Frontal cortex (tissue), 4 donors: Measurements from ENCODE around the gene RBM39. TPM values are rescaled to one million over a fixed set of nuclear protein-coding genes. Genes with fewer than 3 reads are reported as not detected.
"Not testable (repeated sequence)": the region's sequence is repeated elsewhere in the genome, so short reads cannot be mapped to it uniquely, and the experiment has no call there.

Experiments
- DNase-seq, 2 donors: peaks; one replicate each; pipeline ENCODE4 v3.0.0; 2012; ENCODE audit warnings: low spot score in 2 of 2
- FAIRE-seq: peaks from 2 replicates; lab custom pipeline; 2012; peaks lifted over from hg19 to GRCh38; lab: Jason Lieb, UNC
- total RNA-seq: library from RNA; depleted of rRNA; stranded (reverse); fragments of >200 nt; gene quantifications from one replicate; pipeline ENCODE4 v1.2.3, GENCODE V29; 2014
- donor health status: control.
- donor health status: control.
- donor health status: control.

The RBM39 gene
- total RNA-seq, 1 donor from 2014 or later = 450 TPM

DNA sequence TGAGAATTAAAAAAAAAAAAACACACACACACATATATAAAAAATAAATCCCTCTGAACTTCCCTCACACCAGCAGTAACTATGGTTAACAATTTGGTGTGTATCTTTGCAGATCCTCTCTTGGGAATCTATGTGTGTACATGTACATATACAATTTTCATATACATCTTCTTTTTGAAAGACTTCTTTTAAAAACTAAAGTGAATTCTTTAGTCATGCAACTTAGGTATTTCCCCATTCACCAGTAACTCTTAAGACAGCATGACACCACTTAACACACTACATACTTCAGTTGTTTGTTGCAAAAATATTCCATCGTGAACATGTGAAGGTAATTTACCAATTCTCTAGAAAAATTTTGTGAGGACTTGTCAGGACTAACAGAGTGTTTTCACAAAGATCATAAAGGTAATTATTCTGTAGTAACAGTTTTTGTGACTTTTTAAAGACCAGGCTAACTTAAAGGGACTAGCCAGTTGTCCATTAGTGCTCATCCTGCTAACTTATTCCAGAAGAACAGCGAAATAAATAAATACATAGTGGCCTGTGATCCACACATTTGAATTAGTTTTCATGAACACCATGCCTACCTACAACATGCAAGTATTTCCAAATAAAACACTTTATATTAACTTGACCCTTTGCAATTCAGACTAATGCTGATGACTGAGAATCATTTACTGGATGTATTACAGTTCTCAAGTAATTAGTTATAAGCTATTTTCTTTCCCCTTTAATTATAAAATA is 12.1 kb downstream of the RBM39 start:
- DNase-seq = no peak
- no peak for FAIRE-seq

DNA sequence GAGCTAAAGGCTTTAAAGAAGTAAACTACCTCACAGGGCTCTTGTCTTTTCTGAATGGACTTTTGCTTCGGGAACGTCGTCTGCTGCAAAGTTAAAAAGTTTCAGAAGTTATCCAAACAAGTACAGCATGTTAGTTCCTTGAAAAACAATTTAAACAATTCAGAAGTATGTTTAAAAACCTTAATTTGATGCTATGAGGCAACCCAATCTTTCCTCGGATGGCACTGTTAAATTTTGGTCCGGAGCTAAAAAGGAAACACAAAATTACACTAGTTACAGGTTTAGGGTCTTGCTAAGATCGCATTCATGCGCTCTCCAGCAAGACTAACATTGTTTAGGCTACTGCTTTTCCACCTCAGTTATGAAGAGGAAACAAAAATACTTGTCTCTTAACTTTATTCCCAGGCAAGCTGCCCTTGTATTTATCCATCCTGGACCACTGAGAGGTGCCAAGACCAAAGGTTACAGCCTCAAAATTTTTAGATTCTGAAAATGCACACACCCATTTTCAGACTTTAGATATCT is 12.7 kb downstream of the RBM39 start:
- no peak for DNase-seq
- no peak for FAIRE-seq

DNA sequence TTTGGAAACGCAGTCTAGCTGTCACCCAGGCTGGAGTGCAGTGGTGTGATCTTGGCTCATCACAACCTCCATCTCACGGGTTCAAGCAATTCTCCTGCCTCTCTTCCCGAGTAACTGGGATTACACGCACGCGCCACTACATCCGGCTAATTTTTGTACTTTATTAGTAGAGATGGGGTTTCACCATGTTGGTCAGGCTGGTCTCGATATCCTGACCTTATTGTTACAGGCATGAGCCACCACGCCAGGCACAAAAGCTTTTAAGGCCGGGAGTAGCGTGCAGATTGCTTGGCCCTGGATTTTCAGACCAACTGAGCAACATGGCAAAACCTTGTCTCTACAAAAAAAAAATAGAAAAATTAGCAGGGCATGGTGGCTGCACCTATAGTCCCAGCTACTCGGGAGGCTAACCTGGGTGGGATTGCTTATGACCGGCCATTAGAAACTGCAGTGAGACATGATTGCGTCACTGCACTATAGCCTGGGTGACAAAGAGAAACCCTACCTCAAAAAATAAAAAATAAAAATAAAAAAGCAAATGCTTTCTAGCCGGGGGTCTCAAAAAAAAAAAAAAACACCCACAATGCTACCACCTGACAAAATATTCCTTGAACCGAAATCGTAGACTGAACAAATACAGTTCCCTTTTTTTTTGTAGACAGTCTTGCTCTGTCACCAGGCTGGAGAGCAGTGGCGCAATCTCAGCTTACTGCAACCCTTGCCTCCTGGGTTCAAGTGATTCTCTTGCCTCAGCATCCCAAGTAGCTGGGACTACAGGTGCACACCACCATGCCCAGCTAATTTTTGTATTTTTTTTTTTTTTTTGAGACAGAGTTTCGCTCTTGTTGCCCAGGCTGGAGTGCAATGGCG is 15.0 kb downstream of the RBM39 start:
- FAIRE-seq (no peak), DNase-seq (no peak)

DNA sequence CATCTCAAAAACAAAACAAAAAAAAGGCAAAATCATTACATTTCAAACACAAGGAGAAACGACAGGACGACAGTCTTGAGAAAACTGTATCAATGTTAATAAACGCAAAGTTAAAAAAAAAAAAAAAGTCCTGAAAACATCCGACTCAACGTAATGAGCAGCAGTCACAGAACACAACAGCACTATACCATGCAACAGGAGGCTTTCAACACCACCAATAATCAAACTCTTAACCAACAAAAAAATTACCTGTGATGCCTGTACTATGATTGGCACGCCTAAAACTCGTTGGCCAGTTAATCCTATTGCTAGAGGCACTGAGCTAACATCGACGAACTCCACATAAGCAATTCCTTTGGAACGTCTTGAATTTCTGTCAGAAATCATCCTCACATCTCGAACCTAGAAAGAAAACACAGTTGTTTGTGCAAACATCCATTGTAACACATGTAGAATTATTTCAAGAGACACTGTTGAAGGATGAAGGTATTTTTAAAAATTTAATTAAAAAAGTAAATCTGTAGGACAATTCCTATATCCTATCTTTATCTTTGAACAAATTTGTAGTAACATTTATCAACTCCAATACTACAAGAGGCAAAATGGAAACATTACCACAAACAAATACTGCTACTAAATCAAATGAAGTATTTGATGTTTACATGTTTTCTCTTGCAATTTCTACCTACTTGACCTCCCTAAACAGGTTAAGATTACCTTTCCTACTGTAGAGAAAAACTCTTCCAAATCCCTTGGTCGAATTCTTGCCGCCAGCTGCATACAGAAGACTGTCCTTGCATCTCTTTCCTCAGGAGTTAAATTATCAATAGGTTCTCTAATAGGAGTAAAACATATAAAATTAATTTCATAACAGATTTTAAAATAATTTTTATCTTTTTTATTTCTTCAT is 17.5 kb downstream of the RBM39 start:
- FAIRE-seq (no peak), DNase-seq (no peak)

DNA sequence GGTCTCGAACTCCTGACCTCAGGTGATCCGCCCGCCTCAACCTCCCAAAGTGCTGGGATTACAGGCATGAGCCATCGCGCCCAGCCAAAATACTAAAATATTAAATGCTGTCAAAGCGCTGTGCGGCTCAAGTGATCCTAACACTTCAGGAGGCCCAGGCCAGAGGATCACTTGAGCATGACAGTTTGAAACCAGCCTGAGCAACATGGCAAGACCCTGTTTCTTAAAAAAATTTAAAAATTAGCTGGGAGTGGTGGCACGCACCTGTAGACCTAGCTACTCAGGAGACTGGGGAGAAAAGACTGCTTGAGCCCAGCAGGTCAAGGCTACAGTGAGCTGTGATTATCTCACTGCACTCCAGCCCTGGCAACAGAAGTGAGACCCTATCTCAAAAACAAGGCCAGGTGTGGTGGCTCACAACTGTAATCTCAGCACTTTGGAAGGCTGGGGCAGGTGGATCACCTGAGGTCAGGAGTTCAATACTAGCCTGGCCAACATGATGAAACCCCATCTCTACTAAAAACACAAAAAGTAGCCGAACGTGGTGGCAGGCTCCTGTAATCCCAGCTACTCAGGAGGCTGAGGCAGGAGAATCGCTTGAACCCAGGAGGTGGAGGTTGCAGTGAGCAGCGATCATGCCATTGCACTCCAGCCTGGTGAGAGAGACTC is 18.3 kb downstream of the RBM39 start:
- not testable (repeated sequence) for DNase-seq, FAIRE-seq

DNA sequence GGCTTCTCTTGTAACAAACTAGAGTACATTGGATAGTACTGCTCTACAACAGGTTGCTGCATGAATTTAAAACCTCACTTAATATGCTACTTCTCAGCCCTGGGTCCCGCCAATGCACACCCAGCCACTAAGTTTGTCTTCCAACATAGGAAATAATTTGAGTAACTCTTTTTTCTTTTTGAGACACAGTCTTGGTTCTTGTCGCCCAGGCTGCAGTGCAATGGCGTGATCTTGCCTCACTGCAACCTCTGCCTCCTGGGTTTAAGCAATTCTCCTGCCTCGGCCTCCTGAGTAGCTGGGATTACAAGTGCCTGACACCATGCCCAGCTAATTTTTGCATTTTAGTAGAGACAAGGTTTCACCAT is 18.8 kb downstream of the RBM39 start:
- FAIRE-seq, DNase-seq: not testable (repeated sequence)

DNA sequence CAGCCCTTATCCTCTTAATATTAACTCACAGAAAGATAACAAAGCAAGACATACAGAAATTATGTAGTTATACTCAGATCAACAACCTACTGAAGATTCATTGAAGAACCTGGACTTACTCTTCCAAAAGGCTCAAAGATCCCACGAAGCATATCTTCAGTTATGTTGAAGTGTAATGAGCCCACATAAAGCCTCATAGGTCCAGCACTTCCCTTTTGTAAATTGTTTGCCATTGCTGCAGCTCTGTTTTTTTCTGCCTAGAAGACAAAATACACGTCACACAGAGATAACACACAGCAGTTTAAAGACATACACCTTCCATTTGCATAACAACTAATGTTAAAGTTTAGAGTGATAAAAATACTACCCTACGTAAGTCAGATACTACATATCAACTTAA is 20.4 kb downstream of the RBM39 start:
- DNase-seq = no peak
- no peak for FAIRE-seq

DNA sequence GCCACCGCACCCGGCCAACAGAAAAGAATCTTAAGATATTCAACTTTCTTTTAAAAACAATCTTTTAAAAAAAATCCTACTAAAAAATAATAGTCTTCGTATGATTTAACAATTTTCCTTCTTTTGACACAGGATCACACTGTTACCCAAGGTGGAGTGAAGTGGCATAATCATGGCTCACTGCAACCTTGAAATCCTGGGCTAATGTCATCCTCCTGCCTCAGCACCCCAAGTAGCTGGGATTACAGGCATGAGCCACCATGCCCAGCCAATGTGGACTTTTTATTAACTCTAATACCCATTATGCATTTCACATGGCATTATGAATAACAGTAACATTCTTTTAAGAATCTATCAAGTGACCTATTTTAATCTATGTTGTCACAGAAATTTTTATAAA is 20.8 kb downstream of the RBM39 start:
- DNase-seq = no peak
- no peak for FAIRE-seq

DNA sequence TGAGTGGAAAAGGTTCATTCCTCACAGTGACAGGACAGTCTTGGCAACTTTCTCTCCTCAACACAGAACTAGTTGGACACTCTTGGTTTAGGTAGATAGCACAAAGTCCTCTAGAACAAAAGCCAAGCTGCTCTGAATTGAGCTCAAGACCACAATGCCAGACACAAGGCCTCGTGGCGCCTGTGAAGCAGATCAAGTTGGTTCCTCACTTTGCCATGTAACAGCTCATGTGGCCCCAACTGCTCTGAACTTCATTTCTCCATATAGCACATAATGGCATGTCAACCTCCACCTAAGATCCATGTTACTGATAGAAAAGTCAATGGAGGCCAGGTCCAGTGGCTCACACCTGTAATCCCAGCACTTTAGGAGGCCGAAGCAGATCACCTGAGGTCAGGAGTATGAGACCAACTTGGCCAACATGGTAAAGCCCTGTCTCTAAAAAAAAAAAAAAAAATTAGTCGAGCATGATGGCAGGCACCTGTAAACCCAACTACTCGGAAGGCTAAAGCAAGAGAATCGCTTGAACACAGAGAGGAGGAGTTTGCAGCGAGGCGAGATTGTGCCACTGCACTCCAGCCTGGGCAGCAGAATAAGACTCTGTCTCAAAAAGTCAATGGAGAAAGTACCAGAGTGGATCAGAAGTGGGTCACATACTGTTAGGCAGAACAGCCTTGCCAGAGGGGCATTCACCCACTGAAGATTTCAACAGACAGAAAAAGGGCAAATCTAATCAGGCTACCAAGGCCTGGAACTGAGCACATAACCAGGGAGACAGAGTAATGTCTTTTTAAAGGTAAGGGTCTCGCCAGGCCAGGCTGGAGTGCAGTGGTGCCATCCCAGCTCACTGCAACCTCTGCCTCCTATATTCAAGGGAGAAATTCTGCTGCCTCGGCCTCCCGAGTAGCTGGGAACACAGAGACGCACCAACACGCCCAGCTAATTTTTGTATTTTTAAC is 21.6 kb downstream of the RBM39 start:
- FAIRE-seq (no peak), DNase-seq (no peak)

DNA sequence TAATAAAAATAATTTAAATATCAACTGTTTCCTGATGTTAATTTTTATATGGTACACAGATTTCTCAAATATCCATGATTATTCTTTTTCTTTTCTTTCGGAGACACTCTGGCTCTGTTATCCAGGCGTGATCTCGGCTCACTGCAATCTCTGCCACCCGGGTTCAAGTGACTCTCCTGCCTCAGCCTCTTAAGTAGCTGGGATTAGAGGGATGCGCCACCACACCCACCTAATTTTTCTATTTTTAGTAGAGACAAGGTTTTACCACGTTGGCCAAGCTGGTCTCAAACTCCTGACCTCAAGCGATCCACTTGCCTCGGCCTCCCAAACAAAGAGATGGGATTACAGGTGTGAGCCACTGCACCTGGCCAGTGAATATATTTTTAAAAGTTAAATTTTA is 22.3 kb downstream of the RBM39 start:
- DNase-seq = no peak
- no peak for FAIRE-seq

DNA sequence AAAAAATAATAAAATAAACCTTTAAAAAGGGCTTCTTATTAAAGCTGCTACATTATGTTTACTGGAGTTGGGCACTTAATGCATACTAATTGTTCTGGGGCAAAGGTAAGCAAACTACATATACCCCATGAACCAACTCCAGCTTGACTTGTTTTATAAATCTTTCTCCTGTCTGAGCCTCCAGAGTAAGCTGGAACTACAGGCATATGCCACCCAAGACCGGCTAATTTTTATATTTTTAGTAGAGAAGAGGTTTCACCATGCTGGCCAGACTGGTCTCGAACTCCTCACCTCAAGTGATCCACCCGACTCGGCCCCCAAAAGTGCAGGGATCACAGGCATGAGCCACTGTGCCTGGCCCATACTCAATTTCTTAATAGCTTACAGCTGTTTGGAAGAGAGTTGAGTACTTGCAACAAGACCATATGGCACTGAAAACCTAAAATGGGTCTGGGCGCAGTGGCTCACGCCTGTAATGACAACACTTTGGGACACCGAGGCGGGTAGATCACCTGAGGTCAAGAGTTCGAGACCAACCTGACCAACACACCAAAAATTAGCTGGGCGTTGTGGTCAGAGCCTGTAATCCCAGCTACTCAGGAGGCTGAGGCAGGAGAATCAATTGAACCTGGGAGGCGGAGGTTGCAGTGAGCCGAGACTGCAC is 23.0 kb downstream of the RBM39 start:
- no peak for FAIRE-seq
- DNase-seq = no peak

DNA sequence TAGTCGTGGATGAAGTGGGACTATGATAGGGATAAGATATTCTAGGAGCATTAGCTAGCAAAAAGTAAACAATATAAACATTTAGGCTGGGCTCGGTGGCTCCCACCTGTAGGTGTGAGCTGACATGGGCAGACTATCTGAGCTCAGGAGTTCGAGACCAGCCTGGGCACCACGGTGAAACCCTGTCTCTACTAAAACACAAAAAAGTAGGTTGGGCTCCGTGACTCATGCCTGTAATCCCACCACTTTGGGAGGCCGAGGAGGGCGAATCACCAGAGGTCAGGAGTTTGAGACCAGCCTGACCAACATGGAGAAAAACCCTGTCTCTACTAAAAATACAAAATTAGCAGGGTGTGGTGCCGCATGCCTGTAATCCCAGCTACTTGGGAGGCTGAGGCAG is 23.7 kb downstream of the RBM39 start:
- FAIRE-seq, DNase-seq: not testable (repeated sequence)

DNA sequence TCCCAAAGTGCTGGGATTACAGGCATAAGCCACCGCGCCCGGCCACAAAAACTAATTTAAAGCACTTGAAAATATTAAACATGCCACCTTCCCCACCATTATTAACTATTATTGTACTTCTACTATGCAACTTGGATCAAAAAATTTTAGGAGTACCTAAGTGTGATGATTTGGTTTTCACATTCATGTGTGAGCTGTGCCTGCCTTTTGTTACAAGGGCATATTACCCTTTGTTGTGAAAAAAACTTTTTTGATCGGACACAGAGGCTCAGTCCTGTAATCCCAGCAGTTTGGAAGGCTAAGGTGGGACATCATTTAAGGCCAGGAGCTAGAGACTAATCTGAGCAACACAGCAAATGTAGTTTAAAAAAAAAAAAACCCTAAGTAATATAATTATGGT is 25.7 kb downstream of the RBM39 start:
- DNase-seq (no peak), FAIRE-seq (no peak)

DNA sequence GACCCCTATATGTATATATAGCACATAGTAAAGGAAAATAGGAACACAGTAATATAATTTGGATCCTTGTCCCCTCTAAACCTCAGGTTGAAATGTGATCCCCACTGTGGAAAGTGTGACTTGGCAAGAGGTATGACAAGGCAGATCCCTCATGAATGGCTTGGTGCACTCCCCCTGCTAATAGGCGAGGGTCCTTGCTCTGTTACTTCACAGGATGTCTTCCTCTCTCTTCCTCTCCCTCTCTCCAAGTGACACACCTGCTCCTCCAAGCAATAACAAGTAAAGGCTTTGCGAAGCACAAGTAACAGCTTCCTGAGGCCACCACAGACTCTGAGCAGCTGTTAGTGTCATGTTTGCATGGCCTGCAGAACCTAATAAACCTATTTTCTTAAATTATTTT is 26.4 kb downstream of the RBM39 start:
- DNase-seq (no peak), FAIRE-seq (no peak)

DNA sequence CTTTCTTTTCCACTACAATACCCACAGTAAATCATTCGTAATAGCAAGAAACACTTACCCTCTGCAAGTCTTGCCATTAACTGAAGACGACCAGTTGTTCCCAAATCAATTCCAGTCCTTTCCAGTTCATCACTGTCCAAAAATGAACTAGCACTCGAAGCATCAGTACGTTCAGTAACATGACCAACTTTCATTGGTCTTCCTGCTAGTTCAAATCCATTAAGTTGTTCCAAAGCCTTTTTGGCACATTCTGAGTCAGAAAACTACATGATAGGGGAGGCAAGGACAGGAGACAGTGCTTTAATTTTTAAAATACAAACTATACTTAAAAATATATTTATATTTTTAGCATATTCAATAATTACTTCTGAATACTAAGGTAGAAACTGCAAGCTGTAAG is 27.9 kb downstream of the RBM39 start:
- DNase-seq (no peak), FAIRE-seq (no peak)

DNA sequence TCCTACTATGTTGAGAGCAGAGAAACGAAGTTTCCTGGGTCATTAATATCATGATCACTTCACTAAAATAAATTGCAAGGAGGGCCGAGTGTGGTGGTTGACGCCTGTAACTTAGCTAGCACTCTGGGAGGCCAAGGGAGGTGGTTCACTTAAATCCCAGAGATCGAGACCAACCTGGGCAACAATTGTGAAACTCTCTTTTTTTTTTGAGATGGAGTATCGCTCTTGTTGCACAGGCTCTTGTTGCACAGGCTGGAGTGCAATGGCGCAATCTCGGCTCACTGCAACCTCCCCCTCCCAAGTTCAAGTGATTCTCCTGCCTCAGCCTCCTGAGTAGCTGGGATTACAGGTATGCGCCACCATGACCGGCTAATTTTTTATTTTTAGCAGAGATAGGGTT is 28.9 kb downstream of the RBM39 start:
- DNase-seq, FAIRE-seq: not testable (repeated sequence)

DNA sequence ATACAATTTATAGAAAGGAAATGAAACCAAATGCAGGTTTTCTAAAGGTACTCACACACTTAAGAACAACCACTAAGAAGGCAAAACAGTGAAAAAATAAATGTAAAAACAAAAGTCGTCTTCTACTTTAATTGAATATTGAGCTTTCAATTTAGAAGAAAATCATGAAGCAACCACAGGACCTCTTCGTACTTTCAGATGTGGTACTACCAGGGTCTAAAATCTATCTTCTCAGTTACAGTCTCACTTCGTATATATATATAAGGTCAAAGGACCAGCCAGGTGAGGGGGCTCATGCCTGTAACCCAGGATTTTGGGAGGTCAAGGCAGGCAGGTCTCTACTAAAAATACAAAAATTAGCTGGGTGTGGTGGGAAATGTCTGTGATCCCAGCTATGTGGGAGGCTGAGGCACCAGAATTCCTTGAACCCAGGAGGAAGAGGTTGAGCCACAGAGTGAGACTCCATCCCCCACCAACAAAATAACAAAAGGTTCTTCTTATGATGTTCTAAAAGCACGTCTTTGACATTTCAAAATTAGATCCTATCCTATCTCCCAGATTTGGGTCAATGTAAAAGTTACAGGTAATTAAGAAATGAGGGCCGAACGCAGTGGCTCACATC is 30.4 kb downstream of the RBM39 start:
- no peak for DNase-seq
- no peak for FAIRE-seq
